ENCODE measurements around the gene MKKS.

- TF ChIP-seq, protein P1, sequence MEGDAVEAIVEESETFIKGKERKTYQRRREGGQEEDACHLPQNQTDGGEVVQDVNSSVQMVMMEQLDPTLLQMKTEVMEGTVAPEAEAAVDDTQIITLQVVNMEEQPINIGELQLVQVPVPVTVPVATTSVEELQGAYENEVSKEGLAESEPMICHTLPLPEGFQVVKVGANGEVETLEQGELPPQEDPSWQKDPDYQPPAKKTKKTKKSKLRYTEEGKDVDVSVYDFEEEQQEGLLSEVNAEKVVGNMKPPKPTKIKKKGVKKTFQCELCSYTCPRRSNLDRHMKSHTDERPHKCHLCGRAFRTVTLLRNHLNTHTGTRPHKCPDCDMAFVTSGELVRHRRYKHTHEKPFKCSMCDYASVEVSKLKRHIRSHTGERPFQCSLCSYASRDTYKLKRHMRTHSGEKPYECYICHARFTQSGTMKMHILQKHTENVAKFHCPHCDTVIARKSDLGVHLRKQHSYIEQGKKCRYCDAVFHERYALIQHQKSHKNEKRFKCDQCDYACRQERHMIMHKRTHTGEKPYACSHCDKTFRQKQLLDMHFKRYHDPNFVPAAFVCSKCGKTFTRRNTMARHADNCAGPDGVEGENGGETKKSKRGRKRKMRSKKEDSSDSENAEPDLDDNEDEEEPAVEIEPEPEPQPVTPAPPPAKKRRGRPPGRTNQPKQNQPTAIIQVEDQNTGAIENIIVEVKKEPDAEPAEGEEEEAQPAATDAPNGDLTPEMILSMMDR (IDR thresholded peaks at IDR 0.05; ENCODE audit: low read depth, low read length), result no peak
- no peak for TF ChIP-seq EZH2phosphoT487 (IDR thresholded peaks at IDR 0.05; ENCODE audit: low read depth)
Observed at GRCh38 chr20:10367693-10367942, 66.4 kb downstream of the MKKS start.
